Activated T-cell treated with anti-CD3 and anti-CD28 coated beads, Interleukin-2, amount 50 U/mL, for 4 hours (primary cell): ENCODE data around the gene FAM98C. TPM values are rescaled to one million over a fixed set of nuclear protein-coding genes. Genes with fewer than 3 reads are reported as not detected.
"Not testable (repeated sequence)": the region's sequence is repeated elsewhere in the genome, so short reads cannot be mapped to it uniquely, and the experiment has no call there.

Experiments
- ATAC-seq, 2 donors: fragments of 200-7000 bp; cut with Tn5 transposase; one replicate each; pipeline ENCODE4 v1.10.0; 2021
- DNase-seq: peaks from one replicate; pipeline ENCODE4 v3.0.0-alpha.2; 2020
- H3K27me3 Mint-ChIP-seq: one replicate; pipeline ENCODE4 v1.8.0; 2021; ENCODE audit warnings: low read depth, mixed read lengths
- H3K36me3 Mint-ChIP-seq: one replicate; pipeline ENCODE4 v1.8.0; 2022; ENCODE audit warnings: mixed read lengths; ENCODE audit not compliant: insufficient read depth
- H3K4me1 Mint-ChIP-seq: one replicate; pipeline ENCODE4 v1.8.0; 2021; ENCODE audit warnings: low read depth, mixed read lengths
- H3K4me3 Mint-ChIP-seq: one replicate; pipeline ENCODE4 v1.8.0; 2021; ENCODE audit warnings: mild to moderate bottlenecking, moderate library complexity, mixed read lengths
- H3K9me3 Mint-ChIP-seq: one replicate; pipeline ENCODE4 v1.8.0; 2021; ENCODE audit warnings: mixed read lengths
- total RNA-seq, 3 donors: library from RNA; stranded (reverse); gene quantifications; one replicate each; pipeline ENCODE4 v1.2.1, GENCODE V29; 2021

Gene FAM98C
- total RNA-seq, 3 donors from 2014 or later, result 22.7 to 27.5 (median 24.5) TPM

GRCh38 chr19:38399537-38399936 is 3.4 kb upstream of the FAM98C start:
- Mint-ChIP-seq H3K4me3 (no peak overlapping the region), H3K27me3 (peaks cover 4% of the 10 kb centered on the region), H3K4me1 (peaks cover 21% of the 10 kb centered on the region), H3K36me3 (no peaks in the 10 kb centered on the region), H3K9me3 (no peaks in the 10 kb centered on the region)
- ATAC-seq, result no peak
- DNase-seq, result no peak

GRCh38 chr19:38400361-38400760 is 2.5 kb upstream of the FAM98C start:
- ATAC-seq, result no peak
- peaks cover 17% of the 10 kb centered on the region for H3K4me1 Mint-ChIP-seq
- H3K9me3 Mint-ChIP-seq, result no peaks in the 10 kb centered on the region
- H3K4me3 Mint-ChIP-seq, result no peak overlapping the region
- no peak for DNase-seq
- no peaks in the 10 kb centered on the region for H3K36me3 Mint-ChIP-seq
- H3K27me3 Mint-ChIP-seq, result peaks cover 4% of the 10 kb centered on the region

DNA sequence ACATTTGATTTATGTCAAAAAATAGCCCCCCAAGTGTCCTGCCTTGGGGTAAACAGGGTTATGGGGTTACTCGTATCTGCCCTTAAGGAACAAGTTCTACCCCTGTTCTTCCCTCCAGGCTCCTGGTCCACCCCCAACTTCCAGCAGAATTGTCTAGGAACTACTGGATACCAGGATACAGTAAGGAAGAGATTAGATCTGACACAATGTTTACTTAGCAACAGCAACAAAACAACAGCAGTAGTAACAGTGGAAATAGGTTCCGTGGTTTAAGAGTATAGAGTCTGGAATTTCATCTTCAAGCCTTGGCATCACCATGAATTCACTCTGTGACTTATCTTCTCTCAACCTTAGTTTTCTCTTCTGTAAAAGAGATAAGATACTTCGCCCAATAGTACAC is 1.7 kb upstream of the FAM98C start:
- no peaks in the 10 kb centered on the region for H3K36me3 Mint-ChIP-seq
- peaks cover 4% of the 10 kb centered on the region for H3K27me3 Mint-ChIP-seq
- no peak overlapping the region for H3K4me3 Mint-ChIP-seq
- ATAC-seq, result no peak
- no peaks in the 10 kb centered on the region for H3K9me3 Mint-ChIP-seq
- DNase-seq, result no peak
- H3K4me1 Mint-ChIP-seq, result peaks cover 17% of the 10 kb centered on the region

- ATAC-seq, result no peak
- no peak for DNase-seq
- H3K4me1 Mint-ChIP-seq, result peaks cover 10% of the 10 kb centered on the region
- H3K9me3 Mint-ChIP-seq, result no peaks in the 10 kb centered on the region
- peak overlapping the region; percentile 86 for H3K4me3 Mint-ChIP-seq
- H3K36me3 Mint-ChIP-seq, result peaks cover 4% of the 10 kb centered on the region
- H3K27me3 Mint-ChIP-seq, result no peaks in the 10 kb centered on the region
These were observed 298 bp upstream of the FAM98C start for GRCh38 chr19:38402623-38402966.

DNA sequence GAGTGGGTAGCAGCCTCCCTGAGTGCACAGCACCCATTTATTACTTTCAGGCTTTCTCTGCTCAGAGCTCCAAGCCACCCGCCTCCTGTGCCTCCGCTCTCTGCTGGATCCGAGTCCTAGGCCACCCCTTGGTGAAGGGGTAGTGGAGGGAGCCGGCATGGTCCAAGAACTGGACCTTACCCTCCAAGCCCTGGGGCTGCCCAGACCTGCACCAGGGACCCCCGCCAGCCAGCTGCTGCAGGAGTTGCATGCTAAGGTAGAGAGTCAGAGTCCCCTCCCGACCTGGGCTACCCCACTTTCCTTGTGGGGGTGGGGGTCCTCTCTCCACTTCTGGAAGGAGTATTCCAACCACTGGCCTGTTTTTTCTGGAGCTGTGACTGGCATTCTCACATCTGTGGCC is 2.0 kb downstream of the FAM98C start:
- no peaks in the 10 kb centered on the region for H3K27me3 Mint-ChIP-seq
- DNase-seq (no peak), ATAC-seq (no peak)
- H3K36me3 Mint-ChIP-seq, result peaks cover 4% of the 10 kb centered on the region
- H3K9me3 Mint-ChIP-seq, result no peaks in the 10 kb centered on the region
- peaks cover 10% of the 10 kb centered on the region for H3K4me1 Mint-ChIP-seq
- H3K4me3 Mint-ChIP-seq, result peak overlapping the region; percentile 86

GRCh38 chr19:38405276-38405675 is 2.4 kb downstream of the FAM98C start:
- H3K36me3 Mint-ChIP-seq, result peaks cover 4% of the 10 kb centered on the region
- peaks cover 10% of the 10 kb centered on the region for H3K4me1 Mint-ChIP-seq
- H3K27me3 Mint-ChIP-seq, result no peaks in the 10 kb centered on the region
- no peak overlapping the region for H3K4me3 Mint-ChIP-seq
- DNase-seq (no peak), ATAC-seq (no peak)
- H3K9me3 Mint-ChIP-seq, result no peaks in the 10 kb centered on the region

GRCh38 chr19:38409631-38410133 is 6.8 kb downstream of the FAM98C start:
- H3K4me1 Mint-ChIP-seq, result peaks cover 2% of the 10 kb centered on the region
- peaks cover 4% of the 10 kb centered on the region for H3K36me3 Mint-ChIP-seq
- H3K9me3 Mint-ChIP-seq, result no peaks in the 10 kb centered on the region
- no peak for ATAC-seq
- no peaks in the 10 kb centered on the region for H3K27me3 Mint-ChIP-seq
- no peak overlapping the region for H3K4me3 Mint-ChIP-seq
- DNase-seq, result no peak

DNA sequence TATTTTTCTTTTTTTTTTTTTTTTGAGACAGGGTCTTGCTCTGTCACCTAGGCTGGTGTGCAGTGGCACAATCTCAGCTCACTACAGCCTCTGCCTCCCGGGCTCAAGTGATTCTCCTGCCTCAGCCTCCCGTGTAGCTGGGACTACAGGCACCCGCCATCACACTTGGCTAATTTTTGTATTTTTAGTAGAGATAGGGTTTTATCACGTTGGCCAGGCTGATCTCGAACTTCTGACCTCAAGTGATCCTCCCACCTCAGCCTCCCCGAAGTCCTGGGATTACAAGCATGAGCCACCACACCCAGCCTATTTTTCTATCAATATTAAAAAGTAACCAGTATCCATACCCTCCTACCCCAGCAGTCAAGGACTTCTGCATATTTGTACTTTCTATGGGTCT is 7.5 kb downstream of the FAM98C start:
- not testable (repeated sequence) for ATAC-seq, H3K9me3 Mint-ChIP-seq, H3K4me3 Mint-ChIP-seq, H3K27me3 Mint-ChIP-seq, H3K36me3 Mint-ChIP-seq, H3K4me1 Mint-ChIP-seq, DNase-seq

DNA sequence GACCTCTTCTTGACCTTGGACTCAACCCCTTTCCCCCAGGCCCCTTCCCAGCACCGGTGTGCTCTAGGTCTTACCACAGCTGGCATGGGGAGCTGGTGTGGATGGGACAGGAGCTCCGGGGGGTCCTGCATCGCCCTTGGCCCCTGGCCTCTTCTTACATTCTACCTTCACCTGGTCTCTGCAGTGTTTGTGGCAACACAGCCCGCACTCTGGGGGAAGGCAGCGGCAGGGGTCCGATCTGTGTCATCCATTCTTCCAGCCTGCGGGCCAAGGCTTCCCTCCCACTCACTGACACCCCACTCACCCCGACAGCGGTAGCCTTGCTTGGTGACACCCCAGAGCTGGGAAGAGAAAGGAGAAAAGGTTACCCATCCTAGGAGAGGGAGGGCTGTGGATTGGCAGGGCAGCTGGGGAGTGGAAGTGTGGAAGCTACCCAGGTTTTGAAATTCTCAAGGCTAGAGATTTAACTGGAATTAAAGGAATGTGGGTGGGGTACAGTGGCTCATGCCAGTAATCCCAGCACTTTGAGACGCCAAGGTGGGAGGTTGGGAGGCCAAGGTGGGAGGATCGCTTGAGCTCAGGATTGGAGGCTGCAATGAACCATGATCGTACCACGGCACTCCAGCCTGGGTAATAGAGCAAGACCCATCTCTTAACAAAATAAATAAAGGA is 8.3 kb downstream of the FAM98C start:
- Mint-ChIP-seq H3K9me3 (no peaks in the 10 kb centered on the region), H3K4me1 (no peaks in the 10 kb centered on the region), H3K4me3 (no peak overlapping the region), H3K27me3 (no peaks in the 10 kb centered on the region), H3K36me3 (peaks cover 4% of the 10 kb centered on the region)
- ATAC-seq, result no peak
- no peak for DNase-seq

DNA sequence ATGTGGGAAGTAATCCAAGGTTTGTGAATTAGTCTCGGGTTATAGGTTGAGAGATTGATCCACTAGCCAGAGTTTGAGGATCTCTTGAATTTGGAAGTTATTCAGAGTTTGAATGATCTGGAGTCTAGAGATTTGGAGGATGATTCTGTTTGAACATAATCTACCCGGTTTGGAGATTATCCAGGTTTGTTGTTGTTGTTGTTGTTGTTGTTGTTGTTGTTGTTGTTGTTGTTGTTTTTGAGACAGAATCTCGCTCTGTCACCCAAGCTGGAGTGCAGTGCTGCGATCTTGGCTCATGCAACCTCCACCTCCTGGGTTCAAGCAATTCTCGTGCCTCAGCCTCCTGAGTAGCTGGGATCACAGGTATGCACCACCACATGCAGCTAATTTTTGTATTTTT is 9.0 kb downstream of the FAM98C start:
- not testable (repeated sequence) for H3K27me3 Mint-ChIP-seq, H3K9me3 Mint-ChIP-seq, H3K36me3 Mint-ChIP-seq, DNase-seq, H3K4me3 Mint-ChIP-seq, ATAC-seq, H3K4me1 Mint-ChIP-seq

GRCh38 chr19:38412491-38412890 is 9.6 kb downstream of the FAM98C start:
- no peaks in the 10 kb centered on the region for H3K36me3 Mint-ChIP-seq
- DNase-seq (no peak), ATAC-seq (no peak)
- H3K27me3 Mint-ChIP-seq, result no peaks in the 10 kb centered on the region
- peaks cover 11% of the 10 kb centered on the region for H3K4me1 Mint-ChIP-seq
- H3K9me3 Mint-ChIP-seq, result no peaks in the 10 kb centered on the region
- H3K4me3 Mint-ChIP-seq, result no peak overlapping the region

DNA sequence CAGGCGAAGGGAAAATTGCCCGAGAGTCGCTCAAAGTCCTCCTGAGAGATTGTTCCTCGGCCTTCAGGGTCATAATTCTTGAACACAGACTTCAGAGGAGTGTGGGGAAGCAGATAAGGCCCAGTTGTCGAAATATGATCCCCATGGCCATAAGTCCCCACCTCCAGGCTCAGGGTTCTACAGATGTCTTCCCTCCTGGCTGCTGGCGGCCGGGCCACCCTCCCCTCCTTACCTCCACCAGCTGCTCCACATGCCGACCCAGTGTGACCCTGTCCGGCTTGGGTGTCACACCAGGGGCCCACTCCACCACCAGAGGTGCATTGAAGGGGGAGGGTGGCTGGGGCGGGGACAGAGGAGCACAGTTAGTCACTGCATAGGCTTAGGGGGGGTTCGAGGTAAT is 10.1 kb downstream of the FAM98C start:
- H3K9me3 Mint-ChIP-seq, result no peaks in the 10 kb centered on the region
- no peaks in the 10 kb centered on the region for H3K36me3 Mint-ChIP-seq
- no peaks in the 10 kb centered on the region for H3K27me3 Mint-ChIP-seq
- H3K4me3 Mint-ChIP-seq, result no peak overlapping the region
- H3K4me1 Mint-ChIP-seq, result peaks cover 16% of the 10 kb centered on the region
- DNase-seq (no peak), ATAC-seq (no peak)

DNA sequence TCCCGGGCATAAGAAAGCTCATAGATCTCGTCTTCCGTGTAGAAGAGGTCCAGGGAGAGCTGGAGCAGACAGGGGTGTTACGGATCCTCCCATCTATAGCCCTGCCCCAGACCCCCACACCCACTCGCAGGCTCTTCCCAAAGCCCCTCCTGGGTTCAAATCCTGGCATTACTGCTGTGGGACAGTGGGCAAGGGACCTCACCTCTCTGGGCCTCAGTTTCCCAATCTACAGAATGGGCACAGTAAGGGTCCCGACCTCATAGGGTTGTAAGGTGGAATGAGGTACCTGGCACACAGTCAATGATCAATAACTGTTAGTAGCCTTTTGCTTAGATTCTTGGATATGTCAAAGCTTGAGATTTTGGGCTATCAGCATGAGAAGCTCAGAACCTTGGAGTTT is 10.5 kb downstream of the FAM98C start:
- DNase-seq, result no peak
- Mint-ChIP-seq H3K36me3 (no peaks in the 10 kb centered on the region), H3K27me3 (no peaks in the 10 kb centered on the region), H3K4me3 (no peak overlapping the region), H3K9me3 (no peaks in the 10 kb centered on the region), H3K4me1 (peaks cover 20% of the 10 kb centered on the region)
- no peak for ATAC-seq

- H3K36me3 Mint-ChIP-seq, result no peaks in the 10 kb centered on the region
- no peaks in the 10 kb centered on the region for H3K27me3 Mint-ChIP-seq
- peak overlapping the region; percentile 80 for H3K4me3 Mint-ChIP-seq
- DNase-seq, result no peak
- H3K9me3 Mint-ChIP-seq, result no peaks in the 10 kb centered on the region
- ATAC-seq, result no peak
- peaks cover 26% of the 10 kb centered on the region for H3K4me1 Mint-ChIP-seq
These were observed 14.3 kb downstream of the FAM98C start for GRCh38 chr19:38417146-38417543.

DNA sequence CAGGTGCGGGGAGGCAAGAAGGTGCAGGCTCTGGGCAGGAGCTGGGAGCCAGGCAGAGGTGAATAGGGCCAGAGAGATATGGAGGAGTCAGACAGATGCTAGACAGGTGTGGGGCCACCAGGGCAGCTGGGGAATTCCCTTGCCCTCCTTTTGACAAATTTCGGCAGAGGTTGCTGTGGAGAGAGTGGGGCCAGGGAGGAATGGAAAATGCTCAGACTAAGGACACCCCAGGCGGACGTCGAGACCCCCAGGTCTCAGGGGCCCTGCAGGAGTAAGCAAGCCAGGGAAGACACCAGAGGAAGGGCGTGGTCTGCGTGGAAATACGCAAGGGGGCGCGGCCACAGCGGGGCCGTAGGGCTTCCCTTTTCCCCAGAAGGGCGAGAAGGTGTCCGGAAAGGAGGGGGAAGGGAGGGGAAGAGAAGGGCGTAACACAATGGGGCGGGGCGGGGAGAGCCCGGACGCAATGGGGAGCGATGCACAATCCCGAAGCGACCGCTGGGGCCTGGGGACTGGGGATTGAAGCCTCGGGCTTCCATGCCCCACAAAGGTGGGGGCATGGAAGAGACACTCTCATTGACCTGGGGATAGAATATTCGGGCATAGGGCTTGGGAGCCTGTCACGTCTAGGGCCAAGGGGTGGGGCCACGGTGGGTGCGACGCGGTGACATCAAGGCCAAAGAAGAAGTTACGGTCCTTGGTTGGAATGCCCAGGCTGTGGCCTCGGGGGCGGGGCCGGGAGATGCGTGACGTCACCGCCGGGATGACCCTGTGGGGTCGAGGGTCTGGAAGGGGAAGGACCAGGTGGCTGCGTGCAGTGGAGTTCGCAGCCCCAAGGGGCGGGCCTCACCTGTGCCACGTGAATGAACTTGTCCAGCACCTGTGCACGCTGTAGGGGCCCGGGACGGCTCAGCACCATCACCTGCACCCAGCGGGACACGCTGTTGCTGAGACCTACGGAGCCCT is 14.9 kb downstream of the FAM98C start:
- no peaks in the 10 kb centered on the region for H3K27me3 Mint-ChIP-seq
- DNase-seq, result peak; percentile 43
- H3K4me3 Mint-ChIP-seq, result peak overlapping the region; percentile 80
- peak; percentile 78 to 90 for ATAC-seq
- no peaks in the 10 kb centered on the region for H3K36me3 Mint-ChIP-seq
- no peaks in the 10 kb centered on the region for H3K9me3 Mint-ChIP-seq
- peaks cover 26% of the 10 kb centered on the region for H3K4me1 Mint-ChIP-seq
